GM23338 (cell line): ENCODE results near the gene DPEP3. TPM values are rescaled to one million over a fixed set of nuclear protein-coding genes. Genes with fewer than 3 reads are reported as not detected.

Source experiments
- ATAC-seq: fragments of 200-7000 bp; cut with Tn5 transposase; 3 replicates; pipeline ENCODE4 v1.9.1; 2020
- DNase-seq: peaks from one replicate; pipeline ENCODE4 v3.0.0-alpha.2; 2015; ENCODE audit warnings: low spot score
- H2AFZ ChIP-seq: fragments of 200-600 bp; sonication (generic); 2 replicates; pipeline ENCODE4 v1.8.0; 2016; ENCODE audit warnings: antibody characterized with exemption, mild to moderate bottlenecking, moderate library complexity
- H3F3A ChIP-seq: fragments of 200-600 bp; sonication (generic); replicated peaks from 2 replicates; pipeline ENCODE4 v1.8.0; 2017; ENCODE audit warnings: antibody characterized with exemption, mixed run types, low read depth
- H3K27ac ChIP-seq: fragments of 200-600 bp; sonication (generic); 2 replicates; pipeline ENCODE4 v1.6.1; 2016; ENCODE audit warnings: low read depth
- H3K27me3 ChIP-seq: fragments of 200-600 bp; sonication (generic); 2 replicates; pipeline ENCODE4 v1.8.0; 2016; ENCODE audit warnings: mild to moderate bottlenecking, mixed run types, moderate library complexity; ENCODE audit not compliant: insufficient read depth
- H3K36me3 ChIP-seq: fragments of 200-600 bp; sonication (generic); 2 replicates; pipeline ENCODE4 v1.8.0; 2016; ENCODE audit warnings: mild to moderate bottlenecking; ENCODE audit not compliant: insufficient read depth
- H3K4me1 ChIP-seq: fragments of 200-600 bp; sonication (generic); 2 replicates; pipeline ENCODE4 v1.8.0; 2016; ENCODE audit warnings: mild to moderate bottlenecking, moderate library complexity; ENCODE audit not compliant: insufficient read depth
- H3K4me2 ChIP-seq: fragments of 200-600 bp; sonication (generic); 2 replicates; pipeline ENCODE4 v1.7.1; 2017; ENCODE audit warnings: mixed run types
- H3K4me3 ChIP-seq: fragments of 200-600 bp; sonication (generic); 2 replicates; pipeline ENCODE4 v1.6.1; 2016; ENCODE audit warnings: mixed run types
- H3K79me2 ChIP-seq: fragments of 200-600 bp; sonication (generic); replicated peaks from 2 replicates; pipeline ENCODE4 v1.8.0; 2017; ENCODE audit warnings: mild to moderate bottlenecking; ENCODE audit not compliant: insufficient read depth
- H3K9me2 ChIP-seq: fragments of 200-600 bp; sonication (generic); 2 replicates; pipeline ENCODE4 v1.8.0; 2017; ENCODE audit not compliant: insufficient read depth
- H4K20me1 ChIP-seq: fragments of 200-600 bp; sonication (generic); replicated peaks from 2 replicates; pipeline ENCODE4 v1.8.0; 2017; ENCODE audit warnings: mild to moderate bottlenecking; ENCODE audit not compliant: insufficient read depth
- H3K27ac Mint-ChIP-seq: 2 replicates; pipeline ENCODE4 v1.8.0; 2020; ENCODE audit warnings: inconsistent platforms, mild to moderate bottlenecking, moderate library complexity, mixed read lengths
- H3K27me3 Mint-ChIP-seq: 3 replicates; pipeline ENCODE4 v1.8.0; 2022; ENCODE audit warnings: low read depth, mild to moderate bottlenecking, moderate library complexity, mixed read lengths, inconsistent platforms; ENCODE audit not compliant: insufficient read depth, poor library complexity
- H3K36me3 Mint-ChIP-seq: 3 replicates; pipeline ENCODE4 v1.8.0; 2021; ENCODE audit warnings: low read depth, mild to moderate bottlenecking, inconsistent platforms, moderate library complexity, mixed read lengths
- H3K4me1 Mint-ChIP-seq: 3 replicates; pipeline ENCODE4 v1.8.0; 2020; ENCODE audit warnings: mild to moderate bottlenecking, inconsistent platforms, mixed read lengths
- H3K4me3 Mint-ChIP-seq: 3 replicates; pipeline ENCODE4 v1.8.0; 2021; ENCODE audit warnings: moderate library complexity, mild to moderate bottlenecking, inconsistent platforms, mixed read lengths
- H3K9me3 Mint-ChIP-seq: 3 replicates; pipeline ENCODE4 v1.8.0; 2020; ENCODE audit warnings: moderate library complexity, mild to moderate bottlenecking, inconsistent platforms, mixed read lengths
- REST ChIP-seq: IDR thresholded peaks from one replicate; pipeline ENCODE4 v1.6.1; 2018; ENCODE audit warnings: antibody characterized with exemption; ENCODE audit not compliant: unreplicated experiment
- ZNF114 ChIP-seq: fragments of 250-450 bp; sonication (Bioruptor Pico); IDR thresholded peaks from 2 replicates; pipeline ENCODE4 v1.5.0; 2020; ENCODE audit warnings: mild to moderate bottlenecking, moderate library complexity
- polyA plus RNA-seq: library from polyadenylated mRNA; unstranded; fragments of >200 nt; fragmentation: Nextera tagmentation; extraction: Ambion mirVana; gene quantifications from 2 replicates; pipeline ENCODE4 v1.2.1, GENCODE V29; 2016
- total RNA-seq: library from RNA; depleted of rRNA; stranded (reverse); fragments of >200 nt; shearing (Covaris generic); gene quantifications from 2 replicates; pipeline ENCODE4 v1.2.3, GENCODE V29; 2014
- TF ChIP-seq, protein P1 (sequence below): fragments of 250-450 bp; sonication (Bioruptor Pico); IDR thresholded peaks from 2 replicates; pipeline ENCODE4 v1.5.0; 2020; ENCODE audit warnings: mild to moderate bottlenecking, moderate library complexity

The DPEP3 gene
- total and polyA plus RNA-seq, 2 experiments from 2014 or later, result 8.8 to 18.4 TPM

DNA sequence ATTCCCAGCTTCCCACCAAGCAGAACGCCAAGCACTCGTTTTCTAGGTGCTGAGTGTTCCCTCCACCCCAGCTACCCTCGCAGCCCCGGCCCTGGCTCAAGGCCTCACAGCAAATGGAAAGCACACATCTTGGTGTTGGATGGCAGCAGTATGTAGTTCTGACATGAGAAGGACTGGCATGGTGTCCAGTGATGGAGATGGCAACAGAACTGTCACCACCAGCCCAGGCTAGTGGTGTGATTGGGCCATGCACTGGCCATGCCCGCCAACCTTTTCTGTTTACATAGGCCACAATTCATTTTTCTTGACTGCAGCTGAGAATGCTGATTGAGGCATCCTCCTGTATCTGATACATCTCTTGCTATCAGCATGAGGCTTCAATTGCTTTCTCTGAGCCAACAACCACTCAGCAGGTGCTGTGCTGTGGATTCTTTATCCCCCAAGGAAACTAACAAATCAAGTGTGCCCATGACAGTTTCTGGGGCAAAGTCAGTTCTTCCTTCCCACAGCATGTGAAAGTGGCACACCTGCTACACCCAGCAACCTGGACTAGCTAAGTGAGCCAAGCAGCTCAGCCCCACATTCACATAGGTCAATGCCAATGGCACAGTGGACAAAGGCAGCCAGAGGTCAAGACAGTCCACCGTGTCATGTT, 15.7 kb downstream of the DPEP3 start:
- Histone ChIP-seq H3K4me3 (no peak overlapping the region), H3K4me2 (peak overlapping the region; percentile 66), H3F3A (0 out of 2 replicates have a peak, but pooled peaks cover 19% of the 10 kb centered on the region), H3K27ac (peak overlapping the region; percentile 3; the same call in 1 of the 2 replicates), H4K20me1 (peaks cover 25% of the 10 kb centered on the region), H3K36me3 (peaks cover 4% of the 10 kb centered on the region), H3K9me2 (no peaks in the 10 kb centered on the region), H3K79me2 (peaks cover 42% of the 10 kb centered on the region), H3K27me3 (no peaks in the 10 kb centered on the region), H2AFZ (no peak overlapping the region), H3K4me1 (peaks cover 38% of the 10 kb centered on the region)
- Mint-ChIP-seq H3K36me3 (peaks cover 20% of the 10 kb centered on the region), H3K4me1 (peaks cover 41% of the 10 kb centered on the region), H3K9me3 (no peaks in the 10 kb centered on the region; the same call in 2 of the 3 replicates), H3K27ac (no peak overlapping the region), H3K4me3 (no peak overlapping the region), H3K27me3 (peaks cover 13% of the 10 kb centered on the region)
- TF ChIP-seq, protein P1, sequence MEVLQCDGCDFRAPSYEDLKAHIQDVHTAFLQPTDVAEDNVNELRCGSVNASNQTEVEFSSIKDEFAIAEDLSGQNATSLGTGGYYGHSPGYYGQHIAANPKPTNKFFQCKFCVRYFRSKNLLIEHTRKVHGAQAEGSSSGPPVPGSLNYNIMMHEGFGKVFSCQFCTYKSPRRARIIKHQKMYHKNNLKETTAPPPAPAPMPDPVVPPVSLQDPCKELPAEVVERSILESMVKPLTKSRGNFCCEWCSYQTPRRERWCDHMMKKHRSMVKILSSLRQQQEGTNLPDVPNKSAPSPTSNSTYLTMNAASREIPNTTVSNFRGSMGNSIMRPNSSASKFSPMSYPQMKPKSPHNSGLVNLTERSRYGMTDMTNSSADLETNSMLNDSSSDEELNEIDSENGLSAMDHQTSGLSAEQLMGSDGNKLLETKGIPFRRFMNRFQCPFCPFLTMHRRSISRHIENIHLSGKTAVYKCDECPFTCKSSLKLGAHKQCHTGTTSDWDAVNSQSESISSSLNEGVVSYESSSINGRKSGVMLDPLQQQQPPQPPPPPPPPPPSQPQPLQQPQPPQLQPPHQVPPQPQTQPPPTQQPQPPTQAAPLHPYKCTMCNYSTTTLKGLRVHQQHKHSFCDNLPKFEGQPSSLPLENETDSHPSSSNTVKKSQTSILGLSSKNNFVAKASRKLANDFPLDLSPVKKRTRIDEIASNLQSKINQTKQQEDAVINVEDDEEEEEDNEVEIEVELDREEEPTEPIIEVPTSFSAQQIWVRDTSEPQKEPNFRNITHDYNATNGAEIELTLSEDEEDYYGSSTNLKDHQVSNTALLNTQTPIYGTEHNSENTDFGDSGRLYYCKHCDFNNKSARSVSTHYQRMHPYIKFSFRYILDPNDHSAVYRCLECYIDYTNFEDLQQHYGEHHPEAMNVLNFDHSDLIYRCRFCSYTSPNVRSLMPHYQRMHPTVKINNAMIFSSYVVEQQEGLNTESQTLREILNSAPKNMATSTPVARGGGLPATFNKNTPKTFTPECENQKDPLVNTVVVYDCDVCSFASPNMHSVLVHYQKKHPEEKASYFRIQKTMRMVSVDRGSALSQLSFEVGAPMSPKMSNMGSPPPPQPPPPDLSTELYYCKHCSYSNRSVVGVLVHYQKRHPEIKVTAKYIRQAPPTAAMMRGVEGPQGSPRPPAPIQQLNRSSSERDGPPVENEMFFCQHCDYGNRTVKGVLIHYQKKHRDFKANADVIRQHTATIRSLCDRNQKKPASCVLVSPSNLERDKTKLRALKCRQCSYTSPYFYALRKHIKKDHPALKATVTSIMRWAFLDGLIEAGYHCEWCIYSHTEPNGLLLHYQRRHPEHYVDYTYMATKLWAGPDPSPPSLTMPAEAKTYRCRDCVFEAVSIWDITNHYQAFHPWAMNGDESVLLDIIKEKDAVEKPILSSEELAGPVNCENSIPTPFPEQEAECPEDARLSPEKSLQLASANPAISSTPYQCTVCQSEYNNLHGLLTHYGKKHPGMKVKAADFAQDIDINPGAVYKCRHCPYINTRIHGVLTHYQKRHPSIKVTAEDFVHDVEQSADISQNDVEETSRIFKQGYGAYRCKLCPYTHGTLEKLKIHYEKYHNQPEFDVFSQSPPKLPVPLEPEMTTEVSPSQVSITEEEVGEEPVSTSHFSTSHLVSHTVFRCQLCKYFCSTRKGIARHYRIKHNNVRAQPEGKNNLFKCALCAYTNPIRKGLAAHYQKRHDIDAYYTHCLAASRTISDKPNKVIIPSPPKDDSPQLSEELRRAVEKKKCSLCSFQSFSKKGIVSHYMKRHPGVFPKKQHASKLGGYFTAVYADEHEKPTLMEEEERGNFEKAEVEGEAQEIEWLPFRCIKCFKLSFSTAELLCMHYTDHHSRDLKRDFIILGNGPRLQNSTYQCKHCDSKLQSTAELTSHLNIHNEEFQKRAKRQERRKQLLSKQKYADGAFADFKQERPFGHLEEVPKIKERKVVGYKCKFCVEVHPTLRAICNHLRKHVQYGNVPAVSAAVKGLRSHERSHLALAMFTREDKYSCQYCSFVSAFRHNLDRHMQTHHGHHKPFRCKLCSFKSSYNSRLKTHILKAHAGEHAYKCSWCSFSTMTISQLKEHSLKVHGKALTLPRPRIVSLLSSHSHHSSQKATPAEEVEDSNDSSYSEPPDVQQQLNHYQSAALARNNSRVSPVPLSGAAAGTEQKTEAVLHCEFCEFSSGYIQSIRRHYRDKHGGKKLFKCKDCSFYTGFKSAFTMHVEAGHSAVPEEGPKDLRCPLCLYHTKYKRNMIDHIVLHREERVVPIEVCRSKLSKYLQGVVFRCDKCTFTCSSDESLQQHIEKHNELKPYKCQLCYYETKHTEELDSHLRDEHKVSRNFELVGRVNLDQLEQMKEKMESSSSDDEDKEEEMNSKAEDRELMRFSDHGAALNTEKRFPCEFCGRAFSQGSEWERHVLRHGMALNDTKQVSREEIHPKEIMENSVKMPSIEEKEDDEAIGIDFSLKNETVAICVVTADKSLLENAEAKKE (CRISPR knock-in tag), result no peak
- TF ChIP-seq REST (no peak), ZNF114 (no peak)
- no peak for DNase-seq
- no peak for ATAC-seq
